GM19452 (cell line): ENCODE data around the gene SCAMP2.
A peak's percentile ranks its signal among the peaks of the same experiment; 100 is the strongest.

Experiments used
- ATAC-seq: cut with Tn5 transposase; IDR thresholded peaks from one replicate; pipeline ENCODE4 v1.9.1; 2021; ENCODE audit not compliant: unreplicated experiment

Gene SCAMP2

GRCh38 chr15:74863239-74864056 lies 9.7 kb downstream of the SCAMP2 start:
- ATAC-seq, result no peak

GRCh38 chr15:74858369-74858740 lies 14.8 kb downstream of the SCAMP2 start:
- ATAC-seq, result no peak

- ATAC-seq, result peak; percentile 17
Measured at GRCh38 chr15:74857671-74858368, 15.3 kb downstream of the SCAMP2 start.

- peak; percentile 82 for ATAC-seq
Measured at GRCh38 chr15:74857082-74857655, 16.0 kb downstream of the SCAMP2 start.

GRCh38 chr15:74856537-74856936 lies 16.6 kb downstream of the SCAMP2 start:
- no peak for ATAC-seq

- ATAC-seq, result no peak
Measured at GRCh38 chr15:74855857-74856256, 17.3 kb downstream of the SCAMP2 start.

GRCh38 chr15:74854453-74855022 lies 18.6 kb downstream of the SCAMP2 start:
- ATAC-seq, result no peak

- no peak for ATAC-seq
Measured at GRCh38 chr15:74851960-74852359, 21.2 kb downstream of the SCAMP2 start.

GRCh38 chr15:74850393-74850792 lies 22.8 kb downstream of the SCAMP2 start:
- ATAC-seq, result no peak

GRCh38 chr15:74847432-74847831 lies 25.7 kb downstream of the SCAMP2 start:
- no peak for ATAC-seq

- no peak for ATAC-seq
Measured at GRCh38 chr15:74845581-74845980, 27.6 kb downstream of the SCAMP2 start.

GRCh38 chr15:74845208-74845568 lies 28.0 kb downstream of the SCAMP2 start:
- no peak for ATAC-seq

- no peak for ATAC-seq
Measured at GRCh38 chr15:74844319-74845207, 28.6 kb downstream of the SCAMP2 start.

- ATAC-seq, result no peak
Measured at GRCh38 chr15:74843891-74844299, 29.3 kb downstream of the SCAMP2 start.

- ATAC-seq, result no peak
Measured at GRCh38 chr15:74843445-74843828, 29.7 kb downstream of the SCAMP2 start.

GRCh38 chr15:74842581-74843444 lies 30.4 kb downstream of the SCAMP2 start, which contains the start of gene ULK3:
ULK3 (minus strand) TSS chr15:74843156; CDS start chr15:74843105, 51 bp downstream.
- peak; percentile 74 for ATAC-seq

- ATAC-seq, result no peak
Measured at GRCh38 chr15:74841891-74842373, 31.2 kb downstream of the SCAMP2 start.

- no peak for ATAC-seq
Measured at GRCh38 chr15:74840851-74841775, 32.1 kb downstream of the SCAMP2 start.
